ENCODE data around the gene ZNF701. TPM values are rescaled to one million over a fixed set of nuclear protein-coding genes. Genes with fewer than 3 reads are reported as not detected.

Gene ZNF701
- total RNA-seq, 4 donors from 2014 or later = 11.7 to 16.2 (median 12.6) TPM

- WGBS = 76% methylated on average over 2 of the region's 2 CpGs
- peaks cover 18% of the 10 kb centered on the region for H3K4me1 ChIP-seq
These were observed 32.9 kb downstream of the ZNF701 start for GRCh38 chr19:52602941-52603340.

GRCh38 chr19:52603558-52604207 lies 33.6 kb downstream of the ZNF701 start:
- Histone ChIP-seq H3K4me3 (no peak overlapping the region), H3K4me1 (peaks cover 18% of the 10 kb centered on the region), H3K27ac (no peak overlapping the region), H3K9me3 (no peaks in the 10 kb centered on the region), H3K27me3 (no peaks in the 10 kb centered on the region), H3K36me3 (no peaks in the 10 kb centered on the region)
- 80% methylated on average over 14 of the region's 14 CpGs for WGBS
- TF ChIP-seq EP300 (IDR thresholded peaks at IDR 0.05) = no peak
- no peak for TF ChIP-seq CTCF (IDR thresholded peaks at IDR 0.05)
- no peak for TF ChIP-seq POLR2AphosphoS5 (IDR thresholded peaks at IDR 0.05)
- TF ChIP-seq POLR2A (IDR thresholded peaks at IDR 0.05) = no peak
- DNase-seq (ENCODE audit: low spot score in 2 of 2) = no peak

More at GRCh38 chr19:52602941-52603340, 32.9 kb downstream of the ZNF701 start:
- Histone ChIP-seq H3K27ac (no peak overlapping the region), H3K4me3 (no peak overlapping the region), H3K9me3 (no peaks in the 10 kb centered on the region), H3K27me3 (no peaks in the 10 kb centered on the region), H3K36me3 (no peaks in the 10 kb centered on the region)
- DNase-seq (ENCODE audit: low spot score in 2 of 2) = no peak
- TF ChIP-seq POLR2AphosphoS5 (IDR thresholded peaks at IDR 0.05) = no peak
- no peak for TF ChIP-seq EP300 (IDR thresholded peaks at IDR 0.05)
- no peak for TF ChIP-seq POLR2A (IDR thresholded peaks at IDR 0.05)
- no peak for TF ChIP-seq CTCF (IDR thresholded peaks at IDR 0.05)

- peaks cover 9% of the 10 kb centered on the region for H3K9me3 ChIP-seq
- no peak overlapping the region for H3K4me3 ChIP-seq
- no peak for DNase-seq (ENCODE audit: low spot score in 2 of 2)
- 94% methylated on average over 5 of the region's 5 CpGs for WGBS
- TF ChIP-seq POLR2AphosphoS5 (IDR thresholded peaks at IDR 0.05) (no peak), CTCF (IDR thresholded peaks at IDR 0.05) (no peak), POLR2A (IDR thresholded peaks at IDR 0.05) (no peak), EP300 (IDR thresholded peaks at IDR 0.05) (no peak)
- H3K27me3 ChIP-seq = no peaks in the 10 kb centered on the region
- H3K4me1 ChIP-seq = no peaks in the 10 kb centered on the region
- H3K27ac ChIP-seq = no peak overlapping the region
- peaks cover 63% of the 10 kb centered on the region for H3K36me3 ChIP-seq
These were observed 43.3 kb downstream of the ZNF701 start for GRCh38 chr19:52613299-52613906.

- Histone ChIP-seq H3K4me1 (no peaks in the 10 kb centered on the region), H3K27ac (no peak overlapping the region), H3K4me3 (no peak overlapping the region), H3K36me3 (peaks cover 91% of the 10 kb centered on the region), H3K9me3 (no peaks in the 10 kb centered on the region), H3K27me3 (no peaks in the 10 kb centered on the region)
- 91% methylated on average over 3 of the region's 3 CpGs for WGBS
- TF ChIP-seq POLR2AphosphoS5 (IDR thresholded peaks at IDR 0.05) (no peak), EP300 (IDR thresholded peaks at IDR 0.05) (no peak), POLR2A (IDR thresholded peaks at IDR 0.05) (no peak), CTCF (IDR thresholded peaks at IDR 0.05) (no peak)
- DNase-seq (ENCODE audit: low spot score in 2 of 2) = no peak
These were observed 51.3 kb downstream of the ZNF701 start for GRCh38 chr19:52621376-52621775.

- no peaks in the 10 kb centered on the region for H3K27me3 ChIP-seq
- peaks cover 90% of the 10 kb centered on the region for H3K36me3 ChIP-seq
- H3K27ac ChIP-seq = no peak overlapping the region
- no peak for DNase-seq (ENCODE audit: low spot score in 2 of 2)
- no peaks in the 10 kb centered on the region for H3K4me1 ChIP-seq
- 72% methylated on average over 2 of the region's 2 CpGs for WGBS
- no peak for TF ChIP-seq CTCF (IDR thresholded peaks at IDR 0.05)
- TF ChIP-seq EP300 (IDR thresholded peaks at IDR 0.05) = no peak
- no peak for TF ChIP-seq POLR2AphosphoS5 (IDR thresholded peaks at IDR 0.05)
- TF ChIP-seq POLR2A (IDR thresholded peaks at IDR 0.05) = no peak
- H3K9me3 ChIP-seq = no peaks in the 10 kb centered on the region
- H3K4me3 ChIP-seq = no peak overlapping the region
These were observed 52.2 kb downstream of the ZNF701 start for GRCh38 chr19:52622261-52622660.

Data from suprapubic skin (tissue), 4 donors.